NCI-H345 (cell line): Measurements from ENCODE around the gene PIP5K1C.

Experiments
- DNase-seq: peaks from one replicate; lab custom pipeline; 2025; lab: John Stamatoyannopoulos, UW

The PIP5K1C gene

DNA sequence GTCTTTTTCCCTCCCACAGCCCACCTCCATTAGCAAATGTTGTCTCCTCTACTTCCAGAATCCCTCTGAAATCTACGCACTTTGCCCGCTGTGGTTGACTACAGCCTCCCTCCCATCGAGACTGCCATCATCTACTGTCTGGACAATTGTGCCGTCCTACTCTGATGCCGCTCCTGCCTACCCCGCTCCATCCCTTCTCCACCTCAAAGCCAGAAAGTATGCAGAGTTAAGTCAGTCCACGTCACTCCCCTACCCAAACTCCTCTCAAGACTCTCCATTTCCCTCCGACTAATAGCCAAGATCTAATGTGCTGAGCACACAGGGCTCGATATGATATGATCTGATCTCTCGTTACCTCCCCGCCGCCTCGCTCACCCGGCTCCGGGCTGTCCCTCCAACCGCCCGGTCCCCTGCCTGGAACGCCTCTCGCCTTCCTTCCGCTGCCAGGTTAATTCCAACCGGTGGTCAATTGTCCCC lies 74.2 kb downstream of the PIP5K1C start:
- DNase-seq, result no peak

DNA sequence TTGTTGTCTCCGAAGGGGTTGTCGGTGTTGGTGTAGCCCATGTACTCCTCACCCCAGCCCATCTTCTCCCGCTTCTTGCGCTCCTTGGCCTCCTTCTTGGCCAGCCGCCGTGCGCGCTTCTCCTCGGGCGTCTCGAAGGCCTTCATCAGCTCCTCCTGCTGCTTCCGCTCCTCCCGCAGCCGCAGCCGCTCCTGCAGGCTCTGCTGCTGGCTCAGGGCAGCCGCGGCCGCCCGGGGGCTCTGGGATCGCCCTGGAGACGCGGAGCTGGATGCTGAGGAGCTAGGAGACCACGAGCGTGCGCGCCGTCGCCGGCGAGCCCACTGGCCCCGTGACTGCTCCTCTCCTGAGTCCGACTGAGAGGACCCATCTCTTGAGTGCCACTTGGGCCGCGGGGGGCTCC lies 76.6 kb downstream of the PIP5K1C start:
- DNase-seq, result no peak

DNA sequence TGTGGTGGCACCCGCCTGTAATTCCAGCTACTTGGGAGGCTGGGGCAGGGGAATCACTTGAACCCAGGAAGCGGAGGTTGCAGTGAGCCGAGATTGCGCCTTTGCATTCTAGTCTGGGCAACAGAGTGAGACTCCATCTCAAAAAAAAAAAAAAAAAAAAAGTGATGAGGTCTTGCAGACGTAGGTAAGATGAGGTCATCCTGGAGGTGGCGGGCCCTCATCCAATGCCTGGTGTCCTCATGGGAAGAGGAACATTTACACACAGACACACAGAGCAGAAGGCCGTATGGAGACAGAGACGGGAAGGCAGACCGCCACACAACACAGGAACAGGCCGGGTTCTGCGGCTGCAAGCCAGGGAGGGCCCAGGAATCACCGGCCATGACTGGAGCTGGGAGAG lies 78.0 kb downstream of the PIP5K1C start:
- no peak for DNase-seq

DNA sequence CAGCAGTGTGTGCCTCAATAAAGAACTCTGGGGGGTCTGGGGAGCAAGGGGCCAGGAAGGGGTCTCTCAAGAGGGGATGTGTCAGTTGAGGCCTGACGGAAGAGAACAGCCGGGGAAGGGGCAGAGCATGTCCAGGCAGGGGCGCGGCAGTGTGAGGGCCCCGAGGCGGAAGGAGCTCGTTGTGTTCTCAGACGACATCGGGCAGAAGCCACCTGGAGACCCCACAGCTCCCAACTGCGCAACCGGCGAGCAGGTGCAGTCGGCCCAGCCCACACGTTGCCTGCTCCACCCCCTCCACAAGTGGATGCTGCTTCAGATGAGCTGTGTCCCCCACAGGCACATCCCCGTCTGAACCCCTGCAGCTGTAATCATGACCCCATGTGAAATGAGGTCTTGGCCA lies 78.6 kb downstream of the PIP5K1C start:
- DNase-seq, result no peak

DNA sequence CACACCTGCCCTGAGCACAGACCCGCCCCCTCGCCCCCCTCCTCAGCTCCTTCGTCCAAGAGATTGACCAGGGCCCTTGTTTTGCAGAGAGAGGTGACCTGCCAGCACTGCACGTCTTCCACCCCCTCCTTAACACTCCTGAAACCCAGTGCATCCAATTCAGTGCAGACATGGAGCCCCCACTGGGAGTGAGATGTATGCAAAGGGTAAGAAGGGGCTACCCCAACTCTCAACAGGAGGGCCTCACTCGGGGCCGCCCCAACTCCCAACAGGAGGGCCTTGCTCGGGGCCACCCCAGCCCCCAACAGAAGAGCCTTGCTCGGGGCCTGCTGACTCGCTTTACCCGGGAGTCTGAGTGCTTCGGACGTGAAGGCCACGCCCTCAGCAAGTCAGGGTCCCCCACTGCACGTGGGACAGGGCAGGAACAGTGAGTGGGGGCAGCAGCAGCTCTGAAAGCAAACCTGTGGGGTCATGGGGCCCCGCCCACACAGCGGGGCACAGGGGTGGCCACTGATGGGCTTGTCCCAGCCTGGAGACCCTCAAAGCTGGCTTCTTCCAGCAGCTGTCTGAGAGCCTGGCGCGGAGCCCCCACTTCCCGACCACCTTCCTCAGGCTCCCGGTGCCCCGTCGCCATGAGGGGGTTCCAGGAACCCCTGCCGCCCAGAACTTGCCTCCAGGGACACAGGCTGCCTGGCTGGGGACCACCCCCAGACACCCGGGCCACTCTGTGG lies 79.3 kb downstream of the PIP5K1C start:
- DNase-seq, result no peak

- no peak for DNase-seq
Measured at GRCh38 chr19:3620145-3620816, 80.0 kb downstream of the PIP5K1C start.

DNA sequence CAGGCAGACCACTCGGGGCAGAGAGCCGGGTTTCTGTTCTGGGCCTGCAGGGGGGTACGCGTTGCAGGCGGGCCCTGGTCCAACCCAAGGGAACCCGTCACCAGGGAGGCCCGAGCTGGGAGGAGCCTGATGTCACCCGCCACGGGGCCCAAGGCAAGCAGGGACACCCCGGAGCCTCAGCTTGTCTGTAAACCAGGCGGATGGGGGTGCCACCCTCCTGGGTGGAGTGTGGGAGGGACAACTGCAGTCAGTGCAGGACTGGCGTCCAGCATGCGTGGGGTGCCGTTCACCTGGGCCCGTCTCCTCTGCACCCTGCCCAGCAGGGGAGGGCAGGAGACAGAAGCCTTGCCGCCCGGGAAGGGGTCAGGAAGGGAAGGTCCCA lies 80.6 kb downstream of the PIP5K1C start:
- no peak for DNase-seq

GRCh38 chr19:3618811-3619630 lies 81.2 kb downstream of the PIP5K1C start:
- DNase-seq, result no peak

- DNase-seq, result peak; percentile 12
Measured at GRCh38 chr19:3618144-3618810, 82.0 kb downstream of the PIP5K1C start.

GRCh38 chr19:3617463-3617862 lies 82.8 kb downstream of the PIP5K1C start:
- DNase-seq, result no peak

DNA sequence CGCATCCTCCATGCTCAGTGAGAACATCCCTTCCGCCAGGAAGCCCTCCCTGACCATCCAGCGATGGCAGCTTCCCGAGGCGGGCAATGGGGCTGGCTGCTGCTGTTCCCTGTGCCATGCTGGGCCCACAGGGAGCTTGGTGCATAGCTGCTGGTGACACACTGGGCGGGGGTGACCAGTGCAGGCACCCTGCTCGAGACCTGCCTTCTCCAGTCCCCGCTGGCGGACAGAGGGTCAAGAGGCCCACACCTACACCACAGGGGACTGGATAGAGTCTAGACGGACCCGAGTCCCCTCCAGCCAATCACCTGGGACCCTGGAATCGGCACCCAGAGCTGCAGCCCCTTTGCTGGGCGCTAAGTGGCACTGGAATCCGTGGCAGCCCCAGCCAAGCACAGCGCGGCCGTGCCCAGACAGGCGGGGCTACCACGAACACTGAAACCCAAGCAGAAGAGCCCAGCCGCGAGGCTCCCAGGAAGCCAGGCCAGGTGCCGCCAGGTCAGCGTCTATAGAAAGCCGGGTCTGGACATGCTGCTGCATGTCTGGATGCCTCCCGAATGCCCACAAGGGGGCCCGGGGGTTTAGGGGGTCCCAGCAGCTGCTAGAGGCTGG lies 84.6 kb downstream of the PIP5K1C start:
- no peak for DNase-seq

GRCh38 chr19:3614858-3615505 lies 85.3 kb downstream of the PIP5K1C start:
- no peak for DNase-seq

GRCh38 chr19:3613818-3614661 lies 86.2 kb downstream of the PIP5K1C start:
- DNase-seq, result peak; percentile 30

- no peak for DNase-seq
Measured at GRCh38 chr19:3612901-3613741, 87.1 kb downstream of the PIP5K1C start.

DNA sequence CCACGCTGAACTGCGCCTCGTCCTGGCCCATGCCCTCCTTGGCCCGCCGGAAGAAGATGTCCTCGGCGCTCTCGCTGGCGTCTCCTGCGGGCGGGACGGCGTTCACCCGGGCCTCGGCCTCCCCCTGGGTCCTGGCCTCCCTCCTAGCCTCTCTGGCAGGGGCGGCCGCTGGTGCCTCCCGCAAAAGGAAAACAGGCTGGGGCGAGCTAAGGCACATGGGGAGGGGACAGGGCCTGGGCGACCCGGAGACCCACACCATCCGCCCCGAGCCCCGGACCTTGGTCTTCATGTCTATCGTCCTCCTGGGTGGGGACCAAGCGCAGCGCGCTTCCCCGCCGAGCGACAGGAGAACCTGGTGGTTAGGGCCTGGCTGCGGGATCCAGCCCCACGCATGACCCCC lies 87.9 kb downstream of the PIP5K1C start:
- no peak for DNase-seq

DNA sequence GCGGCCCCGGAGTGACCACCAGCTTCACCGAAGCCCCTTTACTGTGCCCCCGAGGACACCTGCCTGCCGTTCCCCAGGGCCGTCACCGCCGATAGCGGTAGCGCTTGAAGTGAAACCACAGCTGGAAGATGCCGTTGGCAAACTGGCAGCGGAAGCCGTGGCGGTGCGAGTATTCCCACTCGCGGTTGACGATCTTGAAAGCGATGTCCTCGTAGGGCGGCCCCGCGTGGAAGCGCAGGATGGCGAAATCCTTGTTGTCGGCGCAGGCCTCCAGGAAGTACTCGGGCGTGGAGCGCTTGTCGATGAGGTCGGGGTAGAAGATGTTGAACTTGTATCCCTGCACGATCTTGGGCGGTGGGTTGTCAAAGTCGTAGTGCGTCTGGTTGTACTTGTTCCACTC lies 88.4 kb downstream of the PIP5K1C start:
- DNase-seq, result no peak

- no peak for DNase-seq
Measured at GRCh38 chr19:3610745-3611717, 89.2 kb downstream of the PIP5K1C start.
